Bronchial epithelial cell (primary cell): ENCODE measurements around the gene CFAP65. TPM values are rescaled to one million over a fixed set of nuclear protein-coding genes. Genes with fewer than 3 reads are reported as not detected.

Experiments
- DNase-seq: peaks from one replicate; pipeline ENCODE4 v3.0.0-alpha.2; 2010; ENCODE audit warnings: low read depth
- FAIRE-seq: peaks from 2 replicates; lab custom pipeline; 2011; peaks lifted over from hg19 to GRCh38; lab: Jason Lieb, UNC
- H3K27me3 ChIP-seq: 2 replicates; pipeline ENCODE4 v1.5.1; 2011; ENCODE audit warnings: low read length; ENCODE audit not compliant: control insufficient read depth, insufficient read depth
- H3K36me3 ChIP-seq: 2 replicates; pipeline ENCODE4 v1.5.1; 2011; ENCODE audit warnings: low read length; ENCODE audit not compliant: control insufficient read depth, insufficient read depth
- H3K4me3 ChIP-seq: 2 replicates; pipeline ENCODE4 v1.5.1; 2011; ENCODE audit warnings: mild to moderate bottlenecking, low read depth, low read length, control low read depth
- CTCF ChIP-seq: IDR thresholded peaks from 2 replicates; pipeline ENCODE4 v1.5.1; 2011; ENCODE audit warnings: mild to moderate bottlenecking, moderate library complexity, low read length, control low read depth, inconsistent platforms; ENCODE audit not compliant: insufficient read depth, severe bottlenecking
- total RNA-seq: library from RNA; depleted of rRNA; stranded (reverse); fragments of >200 nt; gene quantifications from 2 replicates; pipeline ENCODE4 v1.2.1, GENCODE V29; 2014

The CFAP65 gene
- total RNA-seq, 1 donor from 2014 or later, result not detected

- H3K27me3 ChIP-seq, result peaks cover 2% of the 10 kb centered on the region
- no peaks in the 10 kb centered on the region for H3K36me3 ChIP-seq
- TF ChIP-seq CTCF, result no peak
Observed at GRCh38 chr2:219027511-219028055, 13.7 kb downstream of the CFAP65 start.

GRCh38 chr2:219026946-219027345 lies 14.4 kb downstream of the CFAP65 start:
- Histone ChIP-seq H3K27me3 (peaks cover 2% of the 10 kb centered on the region), H3K4me3 (no peak overlapping the region), H3K36me3 (no peaks in the 10 kb centered on the region)
- FAIRE-seq (no peak), DNase-seq (no peak)
- TF ChIP-seq CTCF, result no peak

More at GRCh38 chr2:219027511-219028055, 13.7 kb downstream of the CFAP65 start:
- FAIRE-seq (no peak), DNase-seq (no peak)
- no peak overlapping the region for H3K4me3 ChIP-seq

DNA sequence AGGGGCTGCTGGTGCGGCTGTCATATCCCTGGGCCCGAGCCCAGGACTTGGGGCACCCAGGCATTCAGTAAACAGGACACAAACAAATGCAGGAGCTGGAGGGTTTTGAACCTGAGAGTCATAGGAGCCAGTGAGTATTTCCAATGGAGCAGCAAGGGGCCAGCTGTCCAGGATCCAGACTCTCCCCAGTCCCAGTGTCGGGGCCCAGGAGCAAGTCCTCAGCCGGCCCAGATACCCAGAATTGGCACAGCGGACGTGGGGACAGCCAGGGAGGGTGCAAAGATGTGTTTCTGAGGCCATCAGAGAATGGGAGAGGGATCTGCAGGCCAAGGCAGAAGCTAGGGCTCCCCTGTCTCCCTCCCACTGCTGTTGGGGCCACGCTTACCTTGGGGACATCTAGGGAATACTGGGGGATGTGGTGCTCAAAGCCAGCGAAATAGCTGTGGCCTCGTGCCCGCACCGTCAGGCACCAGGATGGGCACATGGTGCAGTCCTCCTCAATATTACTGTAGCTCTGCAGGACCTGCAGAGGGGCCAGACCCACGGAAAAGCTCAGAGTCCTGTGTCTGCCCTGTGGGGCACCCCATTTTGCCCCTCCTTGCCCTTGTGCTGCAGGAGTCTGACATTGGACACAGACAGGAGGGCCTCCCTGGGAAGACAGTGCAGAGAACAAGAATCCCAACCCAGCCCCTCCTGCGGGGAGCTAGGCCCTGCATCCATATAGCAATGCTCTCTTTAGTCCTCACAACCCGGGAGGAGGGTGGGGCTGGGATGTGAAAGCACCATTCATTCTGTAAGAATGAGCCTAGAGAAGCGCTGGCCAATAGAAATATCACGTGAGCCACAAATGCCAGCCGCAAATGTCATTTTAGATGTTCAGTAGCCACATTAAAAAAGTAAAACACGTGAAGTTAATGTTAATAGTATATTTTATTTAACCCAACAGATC lies 15.4 kb downstream of the CFAP65 start:
- Histone ChIP-seq H3K4me3 (no peak overlapping the region), H3K27me3 (peaks cover 2% of the 10 kb centered on the region), H3K36me3 (no peaks in the 10 kb centered on the region)
- TF ChIP-seq CTCF, result no peak
- FAIRE-seq (no peak), DNase-seq (no peak)

GRCh38 chr2:219024059-219024458 lies 17.3 kb downstream of the CFAP65 start:
- no peak for FAIRE-seq

DNA sequence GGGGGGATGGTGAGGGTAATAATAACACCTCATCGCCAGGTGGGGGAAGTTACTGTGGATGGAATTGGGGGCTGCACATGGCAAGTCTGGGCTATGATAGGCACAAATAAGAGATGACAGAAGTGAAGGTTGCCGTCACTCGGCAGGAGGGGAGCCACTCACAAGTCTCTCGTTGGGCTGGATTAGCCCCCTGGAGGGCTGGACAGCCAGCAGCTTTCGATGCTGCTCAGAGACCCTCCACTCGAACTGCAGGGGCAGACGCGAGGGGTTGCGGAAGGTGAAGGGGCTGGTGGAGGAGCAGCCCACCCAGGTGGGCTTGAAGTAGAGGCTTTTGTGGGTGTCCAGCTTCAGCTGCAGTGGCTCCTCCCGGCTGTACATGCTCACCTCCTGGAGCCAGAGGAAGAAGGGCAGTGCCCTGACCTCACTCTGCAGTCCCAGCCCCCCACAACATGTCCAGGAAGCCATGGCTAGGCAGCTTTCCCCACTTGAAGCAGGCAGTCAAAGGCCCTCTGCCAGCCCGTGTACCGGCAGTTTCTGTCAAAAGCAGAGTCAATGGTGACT lies 18.2 kb downstream of the CFAP65 start:
- Histone ChIP-seq H3K36me3 (no peaks in the 10 kb centered on the region), H3K27me3 (peaks cover 5% of the 10 kb centered on the region), H3K4me3 (no peak overlapping the region)
- TF ChIP-seq CTCF, result no peak
- DNase-seq (no peak), FAIRE-seq (no peak)

More at GRCh38 chr2:219024059-219024458, 17.3 kb downstream of the CFAP65 start:
- Histone ChIP-seq H3K4me3 (no peak overlapping the region), H3K36me3 (no peaks in the 10 kb centered on the region), H3K27me3 (peaks cover 5% of the 10 kb centered on the region)
- no peak for TF ChIP-seq CTCF
- no peak for DNase-seq
